ENCODE results near the gene SRRD.
"Not testable (repeated sequence)": the region's sequence is repeated elsewhere in the genome, so short reads cannot be mapped to it uniquely, and the experiment has no call there.

SRRD gene

DNA sequence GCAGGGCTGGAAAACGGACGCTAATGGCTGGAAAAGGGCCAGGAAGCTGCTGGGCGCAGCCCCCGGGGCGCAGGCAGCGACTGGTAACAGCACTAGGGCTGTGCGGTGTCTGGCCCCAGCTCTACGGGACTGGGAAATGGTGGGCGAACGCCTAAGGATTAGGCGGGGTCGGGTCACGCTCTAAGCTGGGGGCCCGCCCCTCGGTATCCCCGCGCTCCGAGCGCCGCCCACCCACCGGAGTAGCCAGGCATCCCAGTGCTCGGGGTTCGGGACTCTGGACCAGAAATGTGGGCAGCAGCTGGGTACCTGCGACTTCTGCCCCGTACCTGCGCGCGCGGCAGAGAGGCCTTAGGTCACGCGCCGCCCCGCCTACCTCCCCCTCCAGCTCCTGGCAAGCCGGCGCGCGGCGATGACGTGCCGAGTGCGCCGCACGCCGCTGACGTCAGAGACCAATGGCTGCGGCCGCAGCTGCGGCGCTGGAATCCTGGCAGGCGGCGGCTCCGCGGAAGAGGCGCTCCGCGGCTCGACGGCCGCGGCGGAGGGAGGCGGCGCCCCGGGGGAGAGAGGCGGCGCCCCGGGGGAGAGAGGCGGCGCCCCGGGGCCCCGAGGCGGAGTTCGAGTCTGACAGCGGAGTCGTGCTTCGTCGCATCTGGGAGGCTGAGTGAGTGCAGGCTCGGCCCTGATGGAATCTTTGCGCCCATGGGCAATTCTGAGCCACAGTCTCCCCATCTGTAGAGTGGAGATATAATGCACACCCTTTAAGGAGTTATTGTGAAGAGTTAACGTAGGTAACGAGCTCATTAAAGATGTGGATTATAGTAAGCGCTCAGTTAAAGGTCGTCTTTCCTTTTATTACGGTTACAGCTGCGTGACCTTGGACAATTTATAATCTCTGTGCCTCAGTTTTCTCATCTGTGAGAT lies at the start of gene SRRD, which contains the start of gene HPS4:
Gene SRRD, plus strand, starts transcription at position 439 of the 921 bp plus-strand sequence. Its CDS starts 14 bp downstream, at position 453.
Gene HPS4, minus strand, starts transcription at position 345 of the 921 bp plus-strand sequence. CDS start 2,021 bp downstream, outside the sequence.
- peak; percentile 78 for DNase-seq

GRCh38 chr22:26435327-26436093 lies 48.2 kb upstream of the SRRD start:
- DNase-seq = peak; percentile 34

DNA sequence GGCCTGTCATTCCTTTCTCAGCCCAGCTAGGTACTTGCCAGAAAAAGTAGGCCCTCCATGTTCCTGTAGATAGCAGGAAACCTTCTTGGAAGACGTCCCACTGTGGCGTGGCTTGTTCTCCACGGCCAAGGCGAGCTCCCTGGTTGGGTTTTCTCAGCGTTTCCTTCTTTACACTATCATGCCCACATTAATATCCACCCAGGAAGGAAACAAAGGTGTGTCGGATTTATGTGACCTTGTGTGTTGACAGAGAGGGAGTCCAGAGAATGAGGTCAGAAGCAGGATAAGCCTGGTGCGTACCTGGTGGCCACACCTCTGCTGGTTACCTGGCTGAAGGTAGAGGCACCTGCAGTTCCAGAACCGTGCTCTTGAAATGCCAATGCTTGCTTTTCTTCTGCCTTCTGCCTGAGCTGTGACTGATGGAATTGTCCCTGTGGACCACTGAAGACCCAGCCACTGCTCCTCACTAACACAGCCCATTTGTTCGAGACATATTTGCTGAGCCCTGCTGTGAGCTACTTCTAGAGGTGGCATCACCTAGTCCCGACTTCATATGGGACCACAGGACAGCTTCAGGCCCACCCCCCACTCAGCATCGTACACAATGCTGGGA lies 46.7 kb upstream of the SRRD start:
- no peak for DNase-seq

DNA sequence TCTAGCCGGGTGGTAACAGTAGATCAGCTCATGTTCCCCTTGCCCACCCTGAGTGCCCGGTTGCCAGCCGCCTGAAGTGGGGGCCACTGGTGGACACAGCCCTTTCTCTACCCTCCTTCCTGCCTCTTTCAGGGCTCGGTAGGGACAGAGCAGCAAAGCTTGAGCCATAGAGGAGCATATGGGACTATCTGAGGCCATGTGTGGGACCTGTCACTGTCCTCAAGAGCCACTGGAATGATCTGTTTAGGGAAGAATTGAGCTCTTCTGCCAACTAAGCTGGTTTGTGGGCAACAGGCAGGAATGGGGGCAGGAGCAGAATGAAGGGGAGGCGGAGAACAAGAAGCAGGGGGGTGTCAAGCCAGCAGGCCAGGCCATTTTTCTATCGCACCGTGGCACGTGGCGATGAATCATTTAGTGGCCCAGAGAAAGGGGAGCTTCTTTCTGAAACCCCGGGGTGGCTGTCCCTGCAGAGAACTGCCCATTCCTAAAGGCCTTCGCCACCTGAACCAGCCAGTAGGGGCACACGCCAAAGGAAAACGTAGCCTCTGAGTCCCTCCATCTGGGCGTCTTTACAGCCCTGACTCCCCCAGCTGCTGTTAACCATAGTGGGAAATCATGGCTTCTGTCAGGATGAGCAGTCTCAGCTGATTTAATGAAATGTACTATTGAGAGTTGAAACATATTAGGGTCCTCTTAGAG lies 45.8 kb upstream of the SRRD start:
- no peak for DNase-seq

- DNase-seq = not testable (repeated sequence)
Observed at GRCh38 chr22:26438776-26439175, 44.9 kb upstream of the SRRD start.

DNA sequence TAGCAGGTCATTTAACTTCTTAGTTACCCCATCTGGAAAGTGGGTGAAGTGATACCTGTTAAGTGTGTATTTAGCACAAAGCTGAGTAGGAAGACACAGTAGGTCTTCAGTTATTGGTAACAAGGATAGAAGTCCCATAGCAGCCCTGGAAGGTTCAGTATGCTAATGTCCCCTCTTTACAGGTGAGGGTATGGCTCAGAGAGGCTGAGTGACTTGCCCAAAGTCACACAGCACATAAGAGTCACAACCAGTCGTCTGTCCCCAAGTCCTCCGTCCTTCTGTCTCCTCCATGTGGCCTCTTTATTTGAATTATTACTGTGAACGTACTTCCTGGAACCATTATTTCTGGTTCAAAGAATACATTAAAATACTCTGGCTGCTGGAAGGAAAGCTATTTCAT lies 44.1 kb upstream of the SRRD start:
- DNase-seq = no peak

- DNase-seq = no peak
Observed at GRCh38 chr22:26442086-26442756, 41.5 kb upstream of the SRRD start.

DNA sequence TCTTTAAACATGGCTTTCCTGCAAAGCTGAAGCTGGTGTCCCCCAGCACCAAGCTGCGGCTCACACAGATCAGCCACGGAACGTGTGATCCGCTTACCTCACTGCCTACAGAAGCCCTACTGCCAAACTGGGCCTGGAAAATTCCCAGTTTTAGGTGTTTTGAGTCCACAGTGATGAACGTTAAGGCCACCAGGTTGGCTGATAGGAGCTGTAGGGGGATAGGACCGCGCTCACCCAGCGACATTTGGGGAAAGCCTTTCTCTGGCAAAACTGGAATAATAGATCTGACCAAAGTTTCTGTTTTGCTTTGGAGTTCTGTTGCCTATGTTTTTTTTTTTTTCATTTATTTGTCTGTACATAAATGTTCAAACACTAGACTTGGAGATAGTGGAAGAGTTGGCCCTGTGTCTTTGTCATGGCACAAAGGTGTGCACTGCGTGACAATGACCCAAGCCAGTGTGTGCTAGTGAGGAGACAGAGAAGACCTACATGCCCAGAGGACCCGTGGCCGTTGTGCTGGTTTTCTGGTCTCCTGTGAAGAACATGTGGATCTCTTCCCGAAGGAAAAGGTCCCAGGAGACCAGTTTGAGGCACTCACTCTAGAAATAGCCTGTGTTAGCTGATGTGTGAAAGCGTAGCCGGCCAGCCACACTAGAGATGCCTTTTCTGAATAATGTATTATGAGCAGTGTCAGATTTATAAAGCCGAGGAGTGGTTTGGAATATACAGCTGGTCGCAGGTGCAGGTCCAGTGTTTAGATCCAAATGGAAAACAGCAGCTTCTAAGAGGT lies 39.6 kb upstream of the SRRD start:
- no peak for DNase-seq

DNA sequence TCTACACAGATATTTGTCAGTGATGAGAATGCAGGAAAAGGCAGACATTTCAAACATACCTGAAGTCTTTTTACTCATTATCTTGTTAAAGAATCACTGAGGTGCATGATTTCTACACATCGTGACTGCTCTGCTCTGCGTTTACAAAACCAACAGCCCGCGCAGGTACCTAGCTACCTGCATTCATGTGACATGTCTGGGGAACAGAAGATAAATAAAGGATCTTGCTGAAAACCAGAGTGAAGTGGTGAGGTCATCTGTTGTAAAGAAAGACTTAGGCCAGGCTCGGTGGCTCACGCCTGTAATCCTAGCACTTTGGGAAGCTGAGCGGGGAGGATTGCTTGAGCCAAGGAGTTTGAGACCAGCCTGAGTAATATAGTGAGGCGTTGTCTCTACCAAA lies 38.9 kb upstream of the SRRD start:
- DNase-seq = no peak

GRCh38 chr22:26445577-26446275 lies 38.0 kb upstream of the SRRD start:
- DNase-seq = no peak

GRCh38 chr22:26446808-26447515 lies 36.7 kb upstream of the SRRD start:
- DNase-seq = no peak

- DNase-seq = no peak
Observed at GRCh38 chr22:26447584-26448329, 35.9 kb upstream of the SRRD start.

DNA sequence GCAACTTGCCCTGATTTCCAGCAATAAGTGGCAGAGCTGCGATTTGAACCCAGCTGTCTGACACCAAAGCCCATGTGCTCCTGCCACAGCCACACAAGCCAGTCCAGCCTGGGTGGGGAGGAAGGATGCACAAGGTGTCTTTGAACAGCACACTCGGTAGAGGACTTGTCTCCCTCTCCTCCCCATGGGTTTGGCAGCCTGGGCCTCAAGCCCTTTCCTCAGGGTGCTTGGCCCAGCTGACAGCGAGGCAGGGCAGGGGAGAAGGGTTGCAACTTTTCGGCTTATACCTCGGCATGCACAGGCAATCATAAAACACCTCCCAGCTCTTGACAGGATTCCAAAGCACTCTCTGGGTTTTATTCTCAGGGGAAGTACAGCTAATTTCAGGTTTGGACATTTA lies 35.3 kb upstream of the SRRD start:
- no peak for DNase-seq

GRCh38 chr22:26448941-26449340 lies 34.7 kb upstream of the SRRD start:
- DNase-seq = no peak

DNA sequence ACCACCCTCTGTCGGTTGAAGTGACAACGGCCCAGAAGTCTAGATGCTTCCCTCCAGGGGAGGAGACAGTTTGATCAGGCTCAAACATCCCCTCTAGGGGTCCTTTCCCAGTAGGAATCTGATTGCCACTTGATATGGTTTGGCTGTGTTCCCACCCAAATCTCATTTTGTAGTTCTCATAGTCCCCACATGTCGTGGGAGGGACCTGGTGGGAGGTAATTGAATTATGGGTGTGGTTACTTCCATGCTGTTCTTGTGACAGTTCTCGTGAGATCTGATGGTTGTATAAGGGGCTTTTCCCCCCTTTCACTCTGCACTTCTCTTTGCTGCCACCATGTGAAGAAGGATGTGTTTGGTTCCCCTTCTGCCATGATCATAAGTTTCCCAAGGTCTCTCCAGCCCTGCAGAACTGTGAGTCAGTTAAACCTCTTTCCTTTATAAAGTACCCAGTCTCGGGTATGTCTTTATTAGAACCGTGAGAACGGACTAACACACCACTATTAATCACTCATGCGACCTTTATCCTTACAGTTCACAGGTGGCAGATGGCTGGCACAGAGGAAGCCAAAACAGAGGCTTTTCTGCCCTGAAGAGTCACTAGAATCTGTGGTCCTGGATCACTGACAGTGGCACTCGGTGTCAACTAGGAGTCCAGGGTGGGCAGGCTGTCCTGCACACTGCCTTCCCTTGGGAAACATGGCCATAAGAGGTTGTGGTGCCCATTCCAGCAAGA lies 33.1 kb upstream of the SRRD start:
- no peak for DNase-seq

- DNase-seq = no peak
Observed at GRCh38 chr22:26452236-26453016, 31.3 kb upstream of the SRRD start.

DNA sequence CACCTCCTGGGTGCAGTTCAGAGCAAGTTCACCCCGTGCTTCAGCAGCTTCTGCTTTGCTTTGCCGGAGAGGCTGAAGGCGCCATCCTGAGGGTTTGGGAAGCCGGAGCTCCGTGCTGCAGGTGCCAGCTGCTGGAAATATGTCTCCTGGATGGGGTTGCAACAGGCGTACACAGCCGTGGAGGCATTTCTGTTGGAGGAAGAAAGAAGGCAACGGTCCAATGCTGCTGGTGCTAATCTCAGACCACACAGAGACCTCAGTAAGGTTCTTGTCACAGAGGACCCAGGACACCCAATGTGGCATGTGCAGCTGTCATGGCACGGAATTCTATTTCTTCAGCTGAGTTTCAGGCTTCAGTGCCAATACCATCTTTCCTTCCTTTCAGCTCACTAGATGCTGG lies 30.5 kb upstream of the SRRD start:
- no peak for DNase-seq
